HFFc6 (cell line): ENCODE measurements around the gene MSL2. TPM values are rescaled to one million over a fixed set of nuclear protein-coding genes. Genes with fewer than 3 reads are reported as not detected.

Experiments used
- DNase-seq: peaks from one replicate; pipeline ENCODE4 v3.0.0-alpha.2; 2018
- H3K27ac Mint-ChIP-seq: 2 replicates; pipeline ENCODE4 v1.8.0; 2020; ENCODE audit warnings: mild to moderate bottlenecking, mixed read lengths
- H3K27me3 Mint-ChIP-seq: 2 replicates; pipeline ENCODE4 v1.8.0; 2021; ENCODE audit warnings: mild to moderate bottlenecking, moderate library complexity, mixed read lengths; ENCODE audit not compliant: insufficient read depth
- H3K36me3 Mint-ChIP-seq: 2 replicates; pipeline ENCODE4 v1.8.0; 2021; ENCODE audit warnings: low read depth, mixed read lengths
- H3K4me1 Mint-ChIP-seq: 2 replicates; pipeline ENCODE4 v1.8.0; 2020; ENCODE audit warnings: low read depth, mixed read lengths
- H3K4me3 Mint-ChIP-seq: 2 replicates; pipeline ENCODE4 v1.8.0; 2020; ENCODE audit warnings: mild to moderate bottlenecking, moderate library complexity, mixed read lengths
- H3K9me3 Mint-ChIP-seq: 2 replicates; pipeline ENCODE4 v1.8.0; 2020; ENCODE audit warnings: mild to moderate bottlenecking, mixed read lengths
- total RNA-seq, 6 experiments: library from RNA; stranded (reverse); fragmentation: NEBNext Ultra II Directional; extraction: Animal tissue kit (Norgen Biotek cat#: 25700); gene quantifications; 2 replicates in 1 of 6; 3 replicates in 5 of 6; pipeline ENCODE4 v1.2.3, GENCODE V29; 2021
- TF ChIP-seq, protein P1 (sequence below): fragments of 200-600 bp; sonication (generic); IDR thresholded peaks from 2 replicates; pipeline ENCODE4 v1.5.0; 2021; ENCODE audit warnings: antibody characterized with exemption, mild to moderate bottlenecking

The MSL2 gene
- total RNA-seq, 6 experiments from 2014 or later = 20.4 to 24.8 (median 22.2) TPM

DNA sequence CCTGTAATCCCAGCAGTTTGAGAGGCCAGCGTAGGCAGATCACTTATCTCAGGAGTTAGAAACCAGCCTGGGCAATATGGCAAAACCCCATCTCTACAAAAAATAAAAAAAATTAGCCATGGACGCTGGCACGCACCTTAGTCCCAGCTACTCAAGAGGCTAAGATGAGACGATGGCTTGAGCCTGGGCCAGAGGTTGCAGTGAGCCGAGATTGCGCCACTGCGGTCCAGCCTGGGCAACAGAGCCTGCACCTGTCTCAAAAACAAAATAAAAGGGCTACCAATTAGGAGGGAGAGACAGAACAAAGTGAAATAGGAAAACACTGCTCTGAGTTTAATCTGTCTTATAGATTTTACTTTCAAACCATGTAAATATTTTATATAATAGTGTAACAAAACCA is 33.8 kb downstream of the MSL2 start:
- H3K9me3 Mint-ChIP-seq = no peaks in the 10 kb centered on the region
- H3K4me1 Mint-ChIP-seq = peaks cover 46% of the 10 kb centered on the region
- TF ChIP-seq, protein P1, sequence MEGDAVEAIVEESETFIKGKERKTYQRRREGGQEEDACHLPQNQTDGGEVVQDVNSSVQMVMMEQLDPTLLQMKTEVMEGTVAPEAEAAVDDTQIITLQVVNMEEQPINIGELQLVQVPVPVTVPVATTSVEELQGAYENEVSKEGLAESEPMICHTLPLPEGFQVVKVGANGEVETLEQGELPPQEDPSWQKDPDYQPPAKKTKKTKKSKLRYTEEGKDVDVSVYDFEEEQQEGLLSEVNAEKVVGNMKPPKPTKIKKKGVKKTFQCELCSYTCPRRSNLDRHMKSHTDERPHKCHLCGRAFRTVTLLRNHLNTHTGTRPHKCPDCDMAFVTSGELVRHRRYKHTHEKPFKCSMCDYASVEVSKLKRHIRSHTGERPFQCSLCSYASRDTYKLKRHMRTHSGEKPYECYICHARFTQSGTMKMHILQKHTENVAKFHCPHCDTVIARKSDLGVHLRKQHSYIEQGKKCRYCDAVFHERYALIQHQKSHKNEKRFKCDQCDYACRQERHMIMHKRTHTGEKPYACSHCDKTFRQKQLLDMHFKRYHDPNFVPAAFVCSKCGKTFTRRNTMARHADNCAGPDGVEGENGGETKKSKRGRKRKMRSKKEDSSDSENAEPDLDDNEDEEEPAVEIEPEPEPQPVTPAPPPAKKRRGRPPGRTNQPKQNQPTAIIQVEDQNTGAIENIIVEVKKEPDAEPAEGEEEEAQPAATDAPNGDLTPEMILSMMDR = no peak
- no peak for DNase-seq
- no peak overlapping the region for H3K27ac Mint-ChIP-seq
- no peak overlapping the region for H3K4me3 Mint-ChIP-seq
- H3K27me3 Mint-ChIP-seq = no peaks in the 10 kb centered on the region; the same call in 1 of the 2 replicates
- H3K36me3 Mint-ChIP-seq = peaks cover 13% of the 10 kb centered on the region

DNA sequence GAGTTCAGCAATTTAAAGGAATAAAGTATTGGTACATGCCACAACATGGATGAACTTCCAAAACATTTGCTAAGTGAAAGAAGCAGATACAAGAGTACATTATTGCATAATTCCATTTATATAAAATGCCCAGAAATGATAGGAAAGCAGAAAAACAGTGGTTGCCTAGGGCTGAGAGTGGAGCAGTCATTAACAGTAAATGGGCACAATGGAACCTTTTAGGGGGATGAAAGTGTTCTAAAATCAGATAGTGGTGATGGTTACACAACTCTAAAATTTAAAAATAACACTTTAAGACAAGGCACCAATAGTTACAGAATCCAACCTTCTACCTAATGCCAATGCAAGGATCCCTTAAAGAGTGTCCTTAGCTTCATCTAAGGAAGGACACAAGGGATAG is 34.6 kb downstream of the MSL2 start:
- no peaks in the 10 kb centered on the region; the same call in 1 of the 2 replicates for H3K27me3 Mint-ChIP-seq
- H3K4me1 Mint-ChIP-seq = peaks cover 39% of the 10 kb centered on the region
- no peak for DNase-seq
- TF ChIP-seq, protein P1 = no peak
- peaks cover 13% of the 10 kb centered on the region for H3K36me3 Mint-ChIP-seq
- H3K9me3 Mint-ChIP-seq = no peaks in the 10 kb centered on the region
- H3K4me3 Mint-ChIP-seq = no peak overlapping the region
- no peak overlapping the region for H3K27ac Mint-ChIP-seq

DNA sequence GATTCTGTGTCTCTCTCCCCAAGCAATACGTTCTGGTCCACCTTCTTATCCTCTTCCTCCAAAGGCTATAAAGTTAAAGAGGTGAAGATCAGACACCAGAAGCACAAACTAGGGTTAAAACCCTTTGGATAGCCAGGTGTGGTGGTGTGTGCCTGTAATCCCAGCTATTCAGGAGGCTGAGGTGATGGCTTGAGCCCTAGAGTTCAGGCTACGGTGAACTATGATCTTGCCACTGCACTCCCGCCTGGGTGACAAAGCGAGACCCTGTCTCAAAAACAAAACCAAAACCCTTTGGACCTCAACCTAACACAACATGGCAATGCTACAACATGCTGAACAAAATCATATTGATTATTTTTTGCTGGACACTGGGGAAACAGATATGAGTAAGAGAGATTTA is 43.2 kb downstream of the MSL2 start:
- DNase-seq = no peak
- Mint-ChIP-seq H3K4me1 (peaks cover 66% of the 10 kb centered on the region), H3K27ac (peak overlapping the region; percentile 58; the same call in 1 of the 2 replicates), H3K36me3 (peaks cover 28% of the 10 kb centered on the region), H3K27me3 (no peaks in the 10 kb centered on the region; the same call in 1 of the 2 replicates), H3K4me3 (no peak overlapping the region), H3K9me3 (no peaks in the 10 kb centered on the region)
- TF ChIP-seq, protein P1 = no peak

DNA sequence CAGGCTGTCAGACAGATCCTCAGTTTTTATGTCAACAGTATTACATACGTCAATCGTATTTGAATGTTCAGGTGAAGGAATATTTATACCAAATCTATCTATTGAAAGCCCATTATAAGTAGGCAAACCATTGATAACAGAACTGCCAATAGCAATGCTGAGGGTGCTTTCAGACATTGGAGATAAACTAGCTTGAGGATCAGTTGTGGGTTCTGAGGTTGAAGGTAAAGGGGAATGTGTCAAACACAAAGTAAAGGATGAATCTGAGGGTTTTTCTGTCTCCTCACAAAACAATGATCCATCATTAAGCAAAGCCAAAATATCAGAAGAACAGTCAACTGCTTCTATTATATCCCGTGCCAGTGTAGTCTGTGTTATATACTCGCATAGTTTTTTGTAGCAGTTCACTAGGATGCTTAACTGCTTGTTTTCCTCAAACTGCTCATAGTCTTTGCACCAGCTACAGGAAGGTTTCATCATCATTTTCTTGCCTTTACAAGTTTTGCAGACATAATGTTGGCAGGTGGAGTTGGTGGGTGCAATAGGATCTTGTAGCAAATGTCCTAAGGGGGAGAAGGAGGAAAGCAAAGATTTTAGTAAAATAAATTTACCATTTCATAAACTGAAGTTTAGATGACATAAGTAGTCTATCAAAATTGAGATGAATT is 43.8 kb downstream of the MSL2 start:
- Mint-ChIP-seq H3K27ac (0 out of 2 replicates have a peak overlapping the region, but pooled peaks have one; percentile 29), H3K4me1 (peaks cover 66% of the 10 kb centered on the region), H3K9me3 (no peaks in the 10 kb centered on the region), H3K4me3 (no peak overlapping the region), H3K27me3 (no peaks in the 10 kb centered on the region; the same call in 1 of the 2 replicates), H3K36me3 (peaks cover 28% of the 10 kb centered on the region)
- DNase-seq = no peak
- TF ChIP-seq, protein P1 = no peak

DNA sequence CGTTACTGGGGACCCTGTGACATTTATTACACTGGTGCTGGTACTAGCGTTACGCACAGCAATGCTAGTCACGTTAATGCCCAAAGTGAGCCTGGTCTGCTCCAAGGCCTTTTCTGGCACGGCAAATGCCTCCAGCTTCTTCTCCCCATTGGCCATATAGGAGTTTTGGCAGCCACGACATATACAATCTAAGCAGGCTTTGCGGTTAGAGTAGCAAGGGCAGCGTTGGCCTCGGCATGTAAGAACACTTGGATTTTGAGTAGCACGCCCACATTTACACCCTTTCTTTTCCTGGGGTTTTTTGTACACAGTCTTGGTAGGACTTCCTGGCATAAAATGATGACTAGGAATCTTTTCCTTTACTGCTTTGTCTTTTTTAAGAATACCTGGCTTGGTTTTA is 44.9 kb downstream of the MSL2 start:
- Mint-ChIP-seq H3K9me3 (no peaks in the 10 kb centered on the region), H3K27me3 (peaks cover 3% of the 10 kb centered on the region; the same call in 1 of the 2 replicates), H3K36me3 (peaks cover 27% of the 10 kb centered on the region), H3K27ac (peak overlapping the region; percentile 16; the same call in 1 of the 2 replicates), H3K4me1 (peaks cover 76% of the 10 kb centered on the region), H3K4me3 (no peak overlapping the region)
- DNase-seq = no peak
- TF ChIP-seq, protein P1 = no peak
